PFSK-1 (cell line): ENCODE measurements around the gene FAM219A.

Experiments used
- FOXP2 ChIP-seq: optimal IDR thresholded peaks from 2 replicates; pipeline ENCODE3; 2011; ENCODE audit warnings: borderline replicate concordance, control low read depth, inconsistent platforms; ENCODE audit not compliant: insufficient read depth; ENCODE audit errors: extremely low read length, extremely low read depth
- POLR2AphosphoS5 ChIP-seq: IDR thresholded peaks from 2 replicates; pipeline ENCODE4 v1.6.1; 2012; ENCODE audit warnings: low read depth, mild to moderate bottlenecking, control low read depth, low read length, moderate library complexity
- SIN3A ChIP-seq: IDR thresholded peaks from 2 replicates; pipeline ENCODE4 v1.6.1; 2012; ENCODE audit warnings: mild to moderate bottlenecking, low read length, moderate library complexity, borderline replicate concordance; ENCODE audit not compliant: insufficient read depth
- TAF1 ChIP-seq: IDR thresholded peaks from 2 replicates; pipeline ENCODE4 v1.6.1; 2012; ENCODE audit warnings: low read length, control low read depth, borderline replicate concordance; ENCODE audit not compliant: insufficient read depth
- TF ChIP-seq, protein P1 (sequence below), 2 experiments: IDR thresholded peaks; 2 replicates each; pipeline versions ENCODE4 v1.6.1 to v1.8.0; 2011 to 2012; ENCODE audit warnings: low read depth in 2 of 2, low read length in 2 of 2, control low read depth in 1 of 2, inconsistent platforms in 1 of 2, mild to moderate bottlenecking in 1 of 2, moderate library complexity in 1 of 2; ENCODE audit not compliant: insufficient read depth in 1 of 2

Gene FAM219A

DNA sequence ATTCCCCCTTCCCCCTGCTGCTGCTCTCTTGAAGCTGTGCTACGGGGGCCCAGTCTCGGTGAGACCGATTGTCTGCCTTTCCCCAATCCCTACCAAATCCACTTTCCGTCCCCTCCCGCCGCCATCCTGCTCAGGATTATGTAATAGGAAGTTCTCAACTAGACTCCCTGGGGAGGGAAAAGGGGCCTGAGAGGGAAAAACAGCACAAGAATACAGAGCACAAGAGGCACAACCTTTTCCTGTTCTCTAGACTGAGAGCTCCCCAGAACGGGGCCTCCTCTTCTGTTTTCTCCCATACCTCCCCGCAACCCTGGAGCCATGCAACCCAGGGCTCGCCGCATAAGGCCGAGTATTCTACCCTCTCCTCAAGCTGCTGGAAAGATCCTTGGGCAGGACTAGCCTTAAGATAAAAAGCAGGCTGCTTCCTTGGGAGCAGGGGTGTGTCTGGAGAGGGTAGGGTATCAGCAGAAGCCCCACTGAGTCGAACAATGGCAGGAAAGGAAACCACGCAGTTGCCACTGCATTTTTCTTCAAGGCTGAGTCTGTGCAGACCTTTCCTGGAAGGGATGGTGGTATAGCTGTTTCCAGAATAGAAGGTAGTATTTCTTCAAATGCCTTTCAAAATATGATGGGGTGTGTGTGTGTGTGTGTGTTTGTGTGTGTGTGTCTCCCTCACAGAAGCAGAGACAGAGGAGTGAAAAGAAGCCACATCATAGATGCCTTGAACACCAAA lies 94.6 kb downstream of the FAM219A start:
- TF ChIP-seq TAF1 (no peak), FOXP2 (no peak), SIN3A (no peak), POLR2AphosphoS5 (no peak)
- TF ChIP-seq, protein P1, sequence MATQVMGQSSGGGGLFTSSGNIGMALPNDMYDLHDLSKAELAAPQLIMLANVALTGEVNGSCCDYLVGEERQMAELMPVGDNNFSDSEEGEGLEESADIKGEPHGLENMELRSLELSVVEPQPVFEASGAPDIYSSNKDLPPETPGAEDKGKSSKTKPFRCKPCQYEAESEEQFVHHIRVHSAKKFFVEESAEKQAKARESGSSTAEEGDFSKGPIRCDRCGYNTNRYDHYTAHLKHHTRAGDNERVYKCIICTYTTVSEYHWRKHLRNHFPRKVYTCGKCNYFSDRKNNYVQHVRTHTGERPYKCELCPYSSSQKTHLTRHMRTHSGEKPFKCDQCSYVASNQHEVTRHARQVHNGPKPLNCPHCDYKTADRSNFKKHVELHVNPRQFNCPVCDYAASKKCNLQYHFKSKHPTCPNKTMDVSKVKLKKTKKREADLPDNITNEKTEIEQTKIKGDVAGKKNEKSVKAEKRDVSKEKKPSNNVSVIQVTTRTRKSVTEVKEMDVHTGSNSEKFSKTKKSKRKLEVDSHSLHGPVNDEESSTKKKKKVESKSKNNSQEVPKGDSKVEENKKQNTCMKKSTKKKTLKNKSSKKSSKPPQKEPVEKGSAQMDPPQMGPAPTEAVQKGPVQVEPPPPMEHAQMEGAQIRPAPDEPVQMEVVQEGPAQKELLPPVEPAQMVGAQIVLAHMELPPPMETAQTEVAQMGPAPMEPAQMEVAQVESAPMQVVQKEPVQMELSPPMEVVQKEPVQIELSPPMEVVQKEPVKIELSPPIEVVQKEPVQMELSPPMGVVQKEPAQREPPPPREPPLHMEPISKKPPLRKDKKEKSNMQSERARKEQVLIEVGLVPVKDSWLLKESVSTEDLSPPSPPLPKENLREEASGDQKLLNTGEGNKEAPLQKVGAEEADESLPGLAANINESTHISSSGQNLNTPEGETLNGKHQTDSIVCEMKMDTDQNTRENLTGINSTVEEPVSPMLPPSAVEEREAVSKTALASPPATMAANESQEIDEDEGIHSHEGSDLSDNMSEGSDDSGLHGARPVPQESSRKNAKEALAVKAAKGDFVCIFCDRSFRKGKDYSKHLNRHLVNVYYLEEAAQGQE (IDR thresholded peaks at IDR 0.05; ENCODE audit: insufficient read depth in 1 of 2, low read depth in 2 of 2, low read length in 2 of 2) = no peak

DNA sequence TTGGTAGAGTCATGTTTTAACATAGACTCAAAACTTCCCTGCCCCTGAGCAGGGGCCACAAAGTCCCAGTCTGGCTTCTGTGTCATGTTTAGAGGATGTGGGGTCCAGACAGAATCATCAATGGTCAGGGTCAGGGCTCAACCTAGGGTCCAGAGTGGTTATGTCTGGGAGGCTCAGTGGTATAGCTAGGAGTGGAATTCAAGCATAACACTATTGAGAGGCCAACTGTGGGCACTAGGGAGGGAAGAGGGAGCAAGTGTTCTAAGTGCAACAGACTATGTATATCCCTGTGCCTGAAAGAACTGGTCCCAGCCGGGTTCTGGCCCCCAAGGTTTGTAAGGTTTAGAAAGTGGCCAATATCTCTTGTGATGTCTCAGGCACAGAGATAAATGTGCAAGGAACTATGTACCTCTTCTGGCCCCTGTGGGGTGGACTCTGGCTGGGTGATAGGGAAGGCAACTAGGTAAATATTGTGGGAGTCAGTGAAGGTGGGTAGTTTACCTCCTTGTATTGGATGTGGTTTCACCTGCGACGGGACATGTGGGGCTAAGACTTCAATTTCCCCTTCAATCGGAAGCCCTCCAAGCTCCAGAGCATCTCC lies 95.7 kb downstream of the FAM219A start:
- TF ChIP-seq, protein P1 (IDR thresholded peaks at IDR 0.05; ENCODE audit: insufficient read depth in 1 of 2, low read depth in 2 of 2, low read length in 2 of 2) = no peak
- TF ChIP-seq POLR2AphosphoS5 = no peak
- TF ChIP-seq TAF1 = no peak
- TF ChIP-seq FOXP2 = no peak
- no peak for TF ChIP-seq SIN3A

DNA sequence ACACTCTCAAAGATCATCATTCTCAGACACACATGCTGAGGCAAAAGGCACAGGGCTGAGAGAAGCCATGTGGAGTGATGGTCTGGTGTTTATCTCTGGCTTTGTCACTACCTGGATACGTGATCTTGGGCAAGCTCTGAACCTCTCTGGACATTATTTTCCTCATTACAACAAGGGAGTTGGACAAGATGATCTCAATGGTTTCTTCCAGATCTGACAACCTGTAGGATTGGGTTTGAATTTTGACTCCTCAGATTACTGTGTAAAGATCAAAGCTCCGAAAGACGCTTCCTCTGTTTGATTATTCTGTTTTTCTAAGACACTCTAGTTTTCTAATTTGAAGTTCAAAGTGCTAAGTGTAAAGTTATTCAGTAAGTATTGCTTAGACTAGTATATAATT lies 109.0 kb downstream of the FAM219A start:
- no peak for TF ChIP-seq TAF1
- TF ChIP-seq POLR2AphosphoS5 = no peak
- TF ChIP-seq, protein P1 (IDR thresholded peaks at IDR 0.05; ENCODE audit: insufficient read depth in 1 of 2, low read depth in 2 of 2, low read length in 2 of 2) = no peak
- no peak for TF ChIP-seq SIN3A
- no peak for TF ChIP-seq FOXP2
